Muscle layer of colon (tissue), 2 donors: ENCODE results near the gene IQCN.
"Not testable (repeated sequence)": the region's sequence is repeated elsewhere in the genome, so short reads cannot be mapped to it uniquely, and the experiment has no call there.

Experiments
- H3K27ac ChIP-seq: one replicate; pipeline ENCODE4 v1.7.0; 2013; ENCODE audit warnings: low read depth, mild to moderate bottlenecking, low read length, moderate library complexity
- H3K27me3 ChIP-seq, 2 donors: one replicate each; pipeline ENCODE4 v1.7.0; 2013; ENCODE audit warnings: low read length in 2 of 2, mild to moderate bottlenecking in 2 of 2; ENCODE audit not compliant: insufficient read depth in 2 of 2, control insufficient read depth in 1 of 2
- H3K36me3 ChIP-seq: one replicate; pipeline ENCODE4 v1.7.0; 2013; ENCODE audit warnings: mild to moderate bottlenecking, low read length; ENCODE audit not compliant: insufficient read depth
- H3K4me1 ChIP-seq: one replicate; pipeline ENCODE4 v1.7.0; 2013; ENCODE audit warnings: mild to moderate bottlenecking, low read length; ENCODE audit not compliant: insufficient read depth
- H3K4me3 ChIP-seq, 2 donors: one replicate each; pipeline ENCODE4 v1.7.0; 2013; ENCODE audit warnings: low read length in 2 of 2, low read depth in 1 of 2, mild to moderate bottlenecking in 1 of 2, moderate library complexity in 1 of 2
- H3K9ac ChIP-seq: one replicate; pipeline ENCODE4 v1.7.0; 2013; ENCODE audit warnings: low read length
- H3K9me3 ChIP-seq: one replicate; pipeline ENCODE4 v1.7.0; 2013; ENCODE audit warnings: mild to moderate bottlenecking, low read length
- donor health status: abdominal sarcoma.
- donor health status: Adenocarcinoma of cecum.

IQCN gene

GRCh38 chr19:18221815-18222725 is 52.2 kb downstream of the IQCN start:
- no peak overlapping the region for H3K27ac ChIP-seq
- no peak overlapping the region for H3K9ac ChIP-seq
- peaks cover 12% of the 10 kb centered on the region for H3K4me1 ChIP-seq
- peaks cover 19 to 30% of the 10 kb centered on the region in 2 donors for H3K27me3 ChIP-seq
- no peak overlapping the region for H3K4me3 ChIP-seq
- H3K36me3 ChIP-seq: no peaks in the 10 kb centered on the region
- H3K9me3 ChIP-seq: no peaks in the 10 kb centered on the region

- Histone ChIP-seq H3K9ac (no peak overlapping the region), H3K27ac (no peak overlapping the region), H3K9me3 (no peaks in the 10 kb centered on the region), H3K36me3 (no peaks in the 10 kb centered on the region), H3K4me3 (no peak overlapping the region), H3K4me1 (peaks cover 12% of the 10 kb centered on the region), H3K27me3 (peaks cover 9 to 17% of the 10 kb centered on the region in 2 donors)
Measured at GRCh38 chr19:18220632-18221275, 53.5 kb downstream of the IQCN start.

- Histone ChIP-seq H3K36me3 (no peaks in the 10 kb centered on the region), H3K9me3 (no peaks in the 10 kb centered on the region), H3K9ac (no peak overlapping the region), H3K4me3 (no peak overlapping the region), H3K27me3 (peaks cover 2 to 10% of the 10 kb centered on the region in 2 donors), H3K4me1 (peaks cover 7% of the 10 kb centered on the region), H3K27ac (no peak overlapping the region)
Measured at GRCh38 chr19:18219911-18220631, 54.2 kb downstream of the IQCN start.

- no peak overlapping the region for H3K4me3 ChIP-seq
- no peaks in the 10 kb centered on the region for H3K36me3 ChIP-seq
- no peak overlapping the region for H3K27ac ChIP-seq
- H3K9me3 ChIP-seq: no peaks in the 10 kb centered on the region
- H3K4me1 ChIP-seq: no peaks in the 10 kb centered on the region
- peaks cover 0 to 5% of the 10 kb centered on the region in 2 donors for H3K27me3 ChIP-seq
- no peak overlapping the region for H3K9ac ChIP-seq
Measured at GRCh38 chr19:18218600-18218999, 55.7 kb downstream of the IQCN start.

- no peaks in the 10 kb centered on the region for H3K36me3 ChIP-seq
- no peaks in the 10 kb centered on the region for H3K9me3 ChIP-seq
- H3K27ac ChIP-seq: no peak overlapping the region
- peaks cover 0 to 5% of the 10 kb centered on the region in 2 donors for H3K27me3 ChIP-seq
- no peak overlapping the region for H3K4me3 ChIP-seq
- no peak overlapping the region for H3K9ac ChIP-seq
- no peaks in the 10 kb centered on the region for H3K4me1 ChIP-seq
Measured at GRCh38 chr19:18218159-18218558, 56.1 kb downstream of the IQCN start.

GRCh38 chr19:18216789-18217188 is 57.5 kb downstream of the IQCN start:
- no peak overlapping the region for H3K9ac ChIP-seq
- no peaks in the 10 kb centered on the region for H3K36me3 ChIP-seq
- no peaks in the 10 kb centered on the region for H3K4me1 ChIP-seq
- peaks cover 0 to 5% of the 10 kb centered on the region in 2 donors for H3K27me3 ChIP-seq
- H3K27ac ChIP-seq: no peak overlapping the region
- no peaks in the 10 kb centered on the region for H3K9me3 ChIP-seq
- H3K4me3 ChIP-seq: no peak overlapping the region

GRCh38 chr19:18214779-18215433 is 59.3 kb downstream of the IQCN start:
- Histone ChIP-seq H3K36me3 (no peaks in the 10 kb centered on the region), H3K27ac (no peak overlapping the region), H3K9ac (no peak overlapping the region)

GRCh38 chr19:18211683-18212082 is 62.6 kb downstream of the IQCN start:
- Histone ChIP-seq H3K9me3 (no peaks in the 10 kb centered on the region), H3K4me1 (no peaks in the 10 kb centered on the region), H3K9ac (no peak overlapping the region), H3K36me3 (no peaks in the 10 kb centered on the region), H3K27me3 (peaks cover 0 to 4% of the 10 kb centered on the region in 2 donors), H3K4me3 (no peak overlapping the region), H3K27ac (no peak overlapping the region)

More at GRCh38 chr19:18214779-18215433, 59.3 kb downstream of the IQCN start:
- Histone ChIP-seq H3K4me1 (no peaks in the 10 kb centered on the region), H3K27me3 (no peaks in the 10 kb centered on the region), H3K9me3 (no peaks in the 10 kb centered on the region), H3K4me3 (no peak overlapping the region)

GRCh38 chr19:18209912-18210311 is 64.3 kb downstream of the IQCN start:
- H3K4me3 ChIP-seq, H3K27ac ChIP-seq, H3K9ac ChIP-seq, H3K27me3 ChIP-seq, H3K36me3 ChIP-seq, H3K9me3 ChIP-seq, H3K4me1 ChIP-seq: not testable (repeated sequence)

GRCh38 chr19:18208098-18208951 is 65.9 kb downstream of the IQCN start:
- Histone ChIP-seq H3K27me3 (peaks cover 0 to 4% of the 10 kb centered on the region in 2 donors), H3K9ac (no peak overlapping the region)

More at GRCh38 chr19:18208098-18208951, 65.9 kb downstream of the IQCN start:
- peaks cover 6% of the 10 kb centered on the region for H3K4me1 ChIP-seq
- no peak overlapping the region for H3K27ac ChIP-seq
- H3K9me3 ChIP-seq: no peaks in the 10 kb centered on the region
- H3K36me3 ChIP-seq: no peaks in the 10 kb centered on the region
- no peak overlapping the region for H3K4me3 ChIP-seq
